AG04449 (cell line): ENCODE data around the gene KLF11.

Source experiments
- CTCF ChIA-PET: fragments of 350-600 bp; formaldehyde crosslinking; extraction: SDS; loops from one replicate; lab custom pipeline; 2021; ENCODE audit warnings: antibody characterized with exemption; lab: Yijun Ruan, JAX
- POLR2A ChIA-PET: fragments of 400-600, 350-600 bp; formaldehyde crosslinking; extraction: SDS; loops from one replicate; lab custom pipeline; 2020; ENCODE audit warnings: antibody characterized with exemption, inconsistent platforms; lab: Yijun Ruan, JAX
- DNase-seq: peaks from one replicate; pipeline ENCODE4 v3.0.0-alpha.2; 2010; ENCODE audit warnings: low read depth, low spot score
- H3K4me3 ChIP-seq: 2 replicates; pipeline ENCODE4 v1.5.1; 2011; ENCODE audit warnings: low read depth, mild to moderate bottlenecking, control low read depth, low read length
- CTCF ChIP-seq: IDR thresholded peaks from one replicate; pipeline ENCODE4 v1.5.1; 2011; ENCODE audit warnings: mild to moderate bottlenecking, moderate library complexity, low read length, control low read depth, inconsistent platforms; ENCODE audit not compliant: insufficient read depth; ENCODE audit errors: missing control alignments

Gene KLF11

GRCh38 chr2:10078704-10079265 lies 35.4 kb downstream of the KLF11 start:
- ChIA-PET CTCF (interaction anchor here (0.8 to 1.7 kb wide), 14 partner anchors 8 to 359 kb away, joined by 3 to 20 read pairs (median 4); no protein-coding TSS in a partner anchor), POLR2A (interaction anchor here (0.5 to 1.1 kb wide), 3 partner anchors 16 to 790 kb away, joined by 3 read pairs; no protein-coding TSS in a partner anchor)
- TF ChIP-seq CTCF = no peak
- peak overlapping the region; percentile 45 for H3K4me3 ChIP-seq
- DNase-seq = no peak

- no peak for DNase-seq
- H3K4me3 ChIP-seq = peak overlapping the region; percentile 45
- TF ChIP-seq CTCF = no peak
- ChIA-PET CTCF (interaction anchor here (0.7 to 1.7 kb wide), 14 partner anchors 9 to 358 kb away, joined by 3 to 20 read pairs (median 4); no protein-coding TSS in a partner anchor), POLR2A (interaction anchor here (0.5 to 1.1 kb wide), 4 partner anchors 15 to 441 kb away, joined by 3 read pairs; no protein-coding TSS in a partner anchor)
These were observed 36.0 kb downstream of the KLF11 start for GRCh38 chr2:10079266-10079869.

GRCh38 chr2:10079870-10080535 lies 36.7 kb downstream of the KLF11 start, which contains the start of gene CYS1:
Gene CYS1, minus strand, starts transcription at chr2:10080411. Its CDS starts 188 bp downstream, at chr2:10080223.
- TF ChIP-seq CTCF = peak; percentile 30
- ChIA-PET CTCF (interaction anchor here (0.7 to 2.1 kb wide), 10 partner anchors 9 to 358 kb away, joined by 3 to 20 read pairs (median 6); no protein-coding TSS in a partner anchor), POLR2A (interaction anchor here (0.5 to 0.8 kb wide), 2 partner anchors 23 to 358 kb away, joined by 3 read pairs; no protein-coding TSS in a partner anchor)
- peak within 1 kb of the TSS; percentile 45 for H3K4me3 ChIP-seq
- DNase-seq = no peak

GRCh38 chr2:10080536-10081304 lies 37.4 kb downstream of the KLF11 start:
- no peak for DNase-seq
- no peak for TF ChIP-seq CTCF
- peak overlapping the region; percentile 45; the same call in 1 of the 2 replicates for H3K4me3 ChIP-seq
- POLR2A ChIA-PET = no interaction called here
- CTCF ChIA-PET = interaction anchor here (1.1 to 3.1 kb wide), 6 partner anchors 9 to 355 kb away, joined by 3 to 14 read pairs (median 6); no protein-coding TSS in a partner anchor

- TF ChIP-seq CTCF = no peak
- ChIA-PET CTCF (interaction anchor here (0.8 to 4.2 kb wide), 7 partner anchors 9 to 352 kb away, joined by 3 to 59 read pairs (median 6); no protein-coding TSS in a partner anchor), POLR2A (no interaction called here)
- no peak for DNase-seq
- H3K4me3 ChIP-seq = no peak overlapping the region
These were observed 39.7 kb downstream of the KLF11 start for GRCh38 chr2:10083046-10083445.
